HepG2 (cell line): ENCODE data around the gene AMDHD1. TPM values are rescaled to one million over a fixed set of nuclear protein-coding genes. Genes with fewer than 3 reads are reported as not detected.

ENCODE experiments used
- BCL6 ChIP-seq: IDR thresholded peaks from 2 replicates; pipeline ENCODE4 v1.6.1; 2016; ENCODE audit warnings: missing genetic modification reagents, missing compliant biosample characterization
- CCDC6 ChIP-seq: sonication (generic); formaldehyde crosslinking; IDR thresholded peaks from 2 replicates; pipeline ENCODE4 v1.8.1; 2022; ENCODE audit warnings: mild to moderate bottlenecking, missing genetic modification reagents, moderate library complexity
- DNMT3B ChIP-seq: conservative IDR thresholded peaks from 2 replicates; pipeline ENCODE4 v1.6.1; 2016; ENCODE audit warnings: missing biosample characterization, control low read depth
- ELF3 ChIP-seq: IDR thresholded peaks from 2 replicates; pipeline ENCODE4 v1.6.1; 2016; ENCODE audit warnings: missing genetic modification reagents, missing compliant biosample characterization
- GATAD1 ChIP-seq: IDR thresholded peaks from 2 replicates; pipeline ENCODE4 v1.6.1; 2016; ENCODE audit warnings: missing genetic modification reagents, missing compliant biosample characterization
- GFI1 ChIP-seq: sonication (generic); formaldehyde crosslinking; IDR thresholded peaks from 2 replicates; pipeline ENCODE4 v1.5.0; 2020; ENCODE audit warnings: missing genetic modification reagents, mild to moderate bottlenecking, borderline replicate concordance
- HNF4A ChIP-seq: sonication (generic); formaldehyde crosslinking; IDR thresholded peaks from 2 replicates; pipeline ENCODE4 v1.4.0; 2020; ENCODE audit warnings: missing genetic modification reagents
- HNRNPLL ChIP-seq: fragments of 200-400 bp; formaldehyde crosslinking; IDR thresholded peaks from 2 replicates; pipeline ENCODE4 v1.6.1; 2017; ENCODE audit warnings: mild to moderate bottlenecking, low read depth, low read length; ENCODE audit not compliant: poor library complexity, severe bottlenecking
- IRF2 ChIP-seq: IDR thresholded peaks from 2 replicates; pipeline ENCODE4 v1.6.1; 2018; ENCODE audit warnings: missing genetic modification reagents, missing compliant biosample characterization
- NKX3-1 ChIP-seq: sonication (generic); formaldehyde crosslinking; IDR thresholded peaks from 2 replicates; pipeline ENCODE4 v1.5.0; 2020; ENCODE audit warnings: missing genetic modification reagents
- NR2C2 ChIP-seq: sonication (generic); formaldehyde crosslinking; IDR thresholded peaks from 2 replicates; pipeline ENCODE4 v1.4.0; 2020; ENCODE audit warnings: missing genetic modification reagents, mild to moderate bottlenecking, moderate library complexity, borderline replicate concordance
- PHF5A ChIP-seq: IDR thresholded peaks from one replicate; pipeline ENCODE4 v1.6.1; 2018; ENCODE audit warnings: low read depth, missing genetic modification reagents; ENCODE audit not compliant: unreplicated experiment
- RBAK ChIP-seq: sonication (generic); formaldehyde crosslinking; IDR thresholded peaks from 2 replicates; pipeline ENCODE4 v1.5.1; 2020; ENCODE audit warnings: mild to moderate bottlenecking, missing genetic modification reagents
- SP4 ChIP-seq: sonication (generic); formaldehyde crosslinking; IDR thresholded peaks from 2 replicates; pipeline ENCODE4 v1.8.1; 2023; ENCODE audit warnings: mild to moderate bottlenecking, missing genetic modification reagents
- YEATS2 ChIP-seq: sonication (generic); formaldehyde crosslinking; IDR thresholded peaks from 2 replicates; pipeline ENCODE4 v1.4.0; 2020; ENCODE audit warnings: missing genetic modification reagents, borderline replicate concordance
- ZKSCAN5 ChIP-seq: sonication (generic); formaldehyde crosslinking; IDR thresholded peaks from 2 replicates; pipeline ENCODE4 v1.5.1; 2020; ENCODE audit warnings: mild to moderate bottlenecking, missing genetic modification reagents
- ZKSCAN8 ChIP-seq: IDR thresholded peaks from 2 replicates; pipeline ENCODE4 v1.6.1; 2016; ENCODE audit warnings: borderline replicate concordance, missing genetic modification reagents, missing compliant biosample characterization
- ZNF564 ChIP-seq: sonication (generic); formaldehyde crosslinking; IDR thresholded peaks from 2 replicates; pipeline ENCODE4 v1.8.1; 2023; ENCODE audit warnings: mild to moderate bottlenecking, missing genetic modification reagents
- ZNF772 ChIP-seq: sonication (generic); formaldehyde crosslinking; IDR thresholded peaks from 2 replicates; pipeline ENCODE4 v1.5.0; 2020; ENCODE audit warnings: mild to moderate bottlenecking, missing genetic modification reagents
- ZNF816 ChIP-seq: sonication (generic); formaldehyde crosslinking; IDR thresholded peaks from 2 replicates; pipeline ENCODE4 v1.8.0; 2022; ENCODE audit warnings: missing genetic modification reagents, mild to moderate bottlenecking, borderline replicate concordance
- polyA plus RNA-seq, 8 experiments: library from polyadenylated mRNA; depleted of rRNA in 3 of 8; stranded (reverse) in 7 of 8; unstranded in 1 of 8; fragments of >200 nt; fragmentation: Illumina TruSeq in 4 of 8; extraction: Trizol in 4 of 8; gene quantifications; 2 replicates each; pipeline versions ENCODE4 v1.2.1 to v1.2.3, GENCODE V29; 2011 to 2016; ENCODE audit warnings: low read depth in 4 of 8, missing spikeins in 1 of 8, mixed read lengths in 1 of 8; ENCODE audit not compliant: insufficient read depth in 1 of 8
- total RNA-seq, 5 experiments: library from RNA; depleted of rRNA; stranded (reverse); fragments of >200 nt; fragmentation: Illumina TruSeq; extraction: Trizol; gene quantifications; 2 replicates each; pipeline ENCODE4 v1.2.3, GENCODE V29; 2016; ENCODE audit warnings: low read depth in 1 of 5
- TF ChIP-seq, protein P1 (sequence below), 2 experiments: sonication (generic) in 1 of 2; formaldehyde crosslinking in 1 of 2; IDR thresholded peaks; 2 replicates each; pipeline versions ENCODE4 v1.4.0 to v1.6.1; 2016 to 2020; ENCODE audit warnings: borderline replicate concordance in 1 of 2, low read depth in 1 of 2, mild to moderate bottlenecking in 1 of 2, missing genetic modification reagents in 1 of 2
- TF ChIP-seq, protein P2 (sequence below): IDR thresholded peaks from 2 replicates; pipeline ENCODE4 v1.6.1; 2018; ENCODE audit warnings: missing genetic modification reagents
- TF ChIP-seq, protein P3 (sequence below): sonication (generic); formaldehyde crosslinking; IDR thresholded peaks from 2 replicates; pipeline ENCODE4 v1.5.0; 2020; ENCODE audit warnings: mild to moderate bottlenecking, missing genetic modification reagents
- TF ChIP-seq, protein P4 (sequence below): sonication (generic); formaldehyde crosslinking; IDR thresholded peaks from 2 replicates; pipeline ENCODE4 v1.8.0; 2023; ENCODE audit warnings: mild to moderate bottlenecking, missing genetic modification reagents

The AMDHD1 gene
- total and polyA plus RNA-seq, 2 of the 13 experiments (the other 11 are each of a cell fraction or from before 2014, with no cell fraction given) = 6.5 to 29.6 TPM

DNA sequence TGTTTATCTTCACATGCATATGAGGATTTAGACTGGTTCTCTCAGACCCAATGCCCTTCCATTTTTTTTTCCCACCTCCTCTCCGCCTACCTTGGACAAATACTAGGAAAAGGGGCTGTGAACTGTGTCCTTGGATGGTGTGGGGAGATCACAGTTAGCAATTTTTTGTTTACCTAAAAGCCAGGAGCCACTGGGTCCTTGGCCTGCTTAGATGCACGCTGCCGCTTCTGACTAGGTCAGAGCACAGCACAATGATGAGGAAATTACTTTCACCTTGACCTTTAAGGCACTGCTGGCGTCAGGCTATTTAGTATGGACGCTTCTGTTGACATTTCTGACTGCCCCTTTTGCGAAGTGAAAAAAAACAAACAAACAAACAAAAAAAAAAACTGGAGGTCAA is 2.6 kb upstream of the AMDHD1 start (continued):
- TF ChIP-seq, protein P1, sequence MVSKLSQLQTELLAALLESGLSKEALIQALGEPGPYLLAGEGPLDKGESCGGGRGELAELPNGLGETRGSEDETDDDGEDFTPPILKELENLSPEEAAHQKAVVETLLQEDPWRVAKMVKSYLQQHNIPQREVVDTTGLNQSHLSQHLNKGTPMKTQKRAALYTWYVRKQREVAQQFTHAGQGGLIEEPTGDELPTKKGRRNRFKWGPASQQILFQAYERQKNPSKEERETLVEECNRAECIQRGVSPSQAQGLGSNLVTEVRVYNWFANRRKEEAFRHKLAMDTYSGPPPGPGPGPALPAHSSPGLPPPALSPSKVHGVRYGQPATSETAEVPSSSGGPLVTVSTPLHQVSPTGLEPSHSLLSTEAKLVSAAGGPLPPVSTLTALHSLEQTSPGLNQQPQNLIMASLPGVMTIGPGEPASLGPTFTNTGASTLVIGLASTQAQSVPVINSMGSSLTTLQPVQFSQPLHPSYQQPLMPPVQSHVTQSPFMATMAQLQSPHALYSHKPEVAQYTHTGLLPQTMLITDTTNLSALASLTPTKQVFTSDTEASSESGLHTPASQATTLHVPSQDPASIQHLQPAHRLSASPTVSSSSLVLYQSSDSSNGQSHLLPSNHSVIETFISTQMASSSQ (IDR thresholded peaks at IDR 0.05; ENCODE audit: low read depth) = peak; percentile 78
- TF ChIP-seq, protein P1 (CRISPR knock-in tag; IDR thresholded peaks at IDR 0.05; ENCODE audit: borderline replicate concordance) = no peak; the same call in 1 of the 2 replicates
- 0 out of 2 replicates have a peak, but pooled peaks have one; percentile 42 for TF ChIP-seq GATAD1 (CRISPR knock-in tag)
- peak; percentile 93 for TF ChIP-seq ELF3 (CRISPR knock-in tag)
- TF ChIP-seq NR2C2 = peak; percentile 88
- 0 out of 2 replicates have a peak, but pooled peaks have one; percentile 49 for TF ChIP-seq ZNF772 (CRISPR knock-in tag)
- TF ChIP-seq, protein P2, sequence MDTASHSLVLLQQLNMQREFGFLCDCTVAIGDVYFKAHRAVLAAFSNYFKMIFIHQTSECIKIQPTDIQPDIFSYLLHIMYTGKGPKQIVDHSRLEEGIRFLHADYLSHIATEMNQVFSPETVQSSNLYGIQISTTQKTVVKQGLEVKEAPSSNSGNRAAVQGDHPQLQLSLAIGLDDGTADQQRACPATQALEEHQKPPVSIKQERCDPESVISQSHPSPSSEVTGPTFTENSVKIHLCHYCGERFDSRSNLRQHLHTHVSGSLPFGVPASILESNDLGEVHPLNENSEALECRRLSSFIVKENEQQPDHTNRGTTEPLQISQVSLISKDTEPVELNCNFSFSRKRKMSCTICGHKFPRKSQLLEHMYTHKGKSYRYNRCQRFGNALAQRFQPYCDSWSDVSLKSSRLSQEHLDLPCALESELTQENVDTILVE (CRISPR knock-in tag) = peak; percentile 50; the same call in 1 of the 2 replicates
- TF ChIP-seq ZKSCAN8 = 0 out of 2 replicates have a peak, but pooled peaks have one; percentile 33
- peak; percentile 77; the same call in 1 of the 2 replicates for TF ChIP-seq CCDC6 (CRISPR knock-in tag)
- TF ChIP-seq, protein P3, sequence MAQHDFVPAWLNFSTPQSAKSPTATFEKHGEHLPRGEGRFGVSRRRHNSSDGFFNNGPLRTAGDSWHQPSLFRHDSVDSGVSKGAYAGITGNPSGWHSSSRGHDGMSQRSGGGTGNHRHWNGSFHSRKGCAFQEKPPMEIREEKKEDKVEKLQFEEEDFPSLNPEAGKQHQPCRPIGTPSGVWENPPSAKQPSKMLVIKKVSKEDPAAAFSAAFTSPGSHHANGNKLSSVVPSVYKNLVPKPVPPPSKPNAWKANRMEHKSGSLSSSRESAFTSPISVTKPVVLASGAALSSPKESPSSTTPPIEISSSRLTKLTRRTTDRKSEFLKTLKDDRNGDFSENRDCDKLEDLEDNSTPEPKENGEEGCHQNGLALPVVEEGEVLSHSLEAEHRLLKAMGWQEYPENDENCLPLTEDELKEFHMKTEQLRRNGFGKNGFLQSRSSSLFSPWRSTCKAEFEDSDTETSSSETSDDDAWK (CRISPR knock-in tag) = no peak
- no peak for TF ChIP-seq HNRNPLL
- TF ChIP-seq YEATS2 (CRISPR knock-in tag) = peak; percentile 61; the same call in 1 of the 2 replicates
- TF ChIP-seq, protein P4, sequence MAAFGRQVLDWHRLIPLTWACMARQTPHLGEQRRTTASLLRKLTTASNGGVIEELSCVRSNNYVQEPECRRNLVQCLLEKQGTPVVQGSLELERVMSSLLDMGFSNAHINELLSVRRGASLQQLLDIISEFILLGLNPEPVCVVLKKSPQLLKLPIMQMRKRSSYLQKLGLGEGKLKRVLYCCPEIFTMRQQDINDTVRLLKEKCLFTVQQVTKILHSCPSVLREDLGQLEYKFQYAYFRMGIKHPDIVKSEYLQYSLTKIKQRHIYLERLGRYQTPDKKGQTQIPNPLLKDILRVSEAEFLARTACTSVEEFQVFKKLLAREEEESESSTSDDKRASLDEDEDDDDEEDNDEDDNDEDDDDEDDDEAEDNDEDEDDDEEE (CRISPR knock-in tag) = 0 out of 2 replicates have a peak, but pooled peaks have one; percentile 32
- TF ChIP-seq GFI1 (CRISPR knock-in tag) = peak; percentile 84
- TF ChIP-seq IRF2 (CRISPR knock-in tag) = peak; percentile 86
- TF ChIP-seq RBAK = no peak
- peak; percentile 78 for TF ChIP-seq ZNF564 (CRISPR knock-in tag)
- peak; percentile 34 for TF ChIP-seq PHF5A (CRISPR knock-in tag)
- no peak for TF ChIP-seq ZKSCAN5
- peak; percentile 93 for TF ChIP-seq BCL6
- TF ChIP-seq ZNF816 = peak; percentile 77; the same call in 1 of the 2 replicates
- 0 out of 2 replicates have a peak, but pooled peaks have one; percentile 54 for TF ChIP-seq NKX3-1
- peak; percentile 63 for TF ChIP-seq SP4 (CRISPR knock-in tag)
- 0 out of 2 replicates have a peak, but pooled peaks have one; percentile 64 for TF ChIP-seq DNMT3B (CRISPR knock-in tag)
- TF ChIP-seq HNF4A (CRISPR knock-in tag) = peak; percentile 90
